ENCODE data around the gene ASRGL1. TPM values are rescaled to one million over a fixed set of nuclear protein-coding genes. Genes with fewer than 3 reads are reported as not detected.

The ASRGL1 gene
- total RNA-seq, 2 experiments from 2014 or later, result 9.2 to 10.2 TPM

GRCh38 chr11:62400760-62401159, 63.5 kb downstream of the ASRGL1 start:
- H3K9me2 ChIP-seq (ENCODE audit: insufficient read depth, low read length), result no peaks in the 10 kb centered on the region
- H3K36me3 ChIP-seq (ENCODE audit: insufficient read depth, low read length), result no peaks in the 10 kb centered on the region
- BruUV-seq (replicated peaks), result no TSS peak
- H3K4me2 ChIP-seq (ENCODE audit: low read length), result no peak overlapping the region
- TF ChIP-seq, protein P1, sequence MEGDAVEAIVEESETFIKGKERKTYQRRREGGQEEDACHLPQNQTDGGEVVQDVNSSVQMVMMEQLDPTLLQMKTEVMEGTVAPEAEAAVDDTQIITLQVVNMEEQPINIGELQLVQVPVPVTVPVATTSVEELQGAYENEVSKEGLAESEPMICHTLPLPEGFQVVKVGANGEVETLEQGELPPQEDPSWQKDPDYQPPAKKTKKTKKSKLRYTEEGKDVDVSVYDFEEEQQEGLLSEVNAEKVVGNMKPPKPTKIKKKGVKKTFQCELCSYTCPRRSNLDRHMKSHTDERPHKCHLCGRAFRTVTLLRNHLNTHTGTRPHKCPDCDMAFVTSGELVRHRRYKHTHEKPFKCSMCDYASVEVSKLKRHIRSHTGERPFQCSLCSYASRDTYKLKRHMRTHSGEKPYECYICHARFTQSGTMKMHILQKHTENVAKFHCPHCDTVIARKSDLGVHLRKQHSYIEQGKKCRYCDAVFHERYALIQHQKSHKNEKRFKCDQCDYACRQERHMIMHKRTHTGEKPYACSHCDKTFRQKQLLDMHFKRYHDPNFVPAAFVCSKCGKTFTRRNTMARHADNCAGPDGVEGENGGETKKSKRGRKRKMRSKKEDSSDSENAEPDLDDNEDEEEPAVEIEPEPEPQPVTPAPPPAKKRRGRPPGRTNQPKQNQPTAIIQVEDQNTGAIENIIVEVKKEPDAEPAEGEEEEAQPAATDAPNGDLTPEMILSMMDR (conservative IDR thresholded peaks at IDR 0.05; ENCODE audit: low read length), result no peak
- no peak for TF ChIP-seq EZH2phosphoT487 (IDR thresholded peaks at IDR 0.05; ENCODE audit: borderline replicate concordance, low read depth, low read length)
- DNase-seq (ENCODE audit: low spot score), result no peak
- CTCF ChIA-PET (ENCODE audit: unreplicated experiment), result no interaction called here
- H3K27ac ChIP-seq (ENCODE audit: low read depth, low read length, poor library complexity, severe bottlenecking), result no peak overlapping the region
- H3K4me1 ChIP-seq (ENCODE audit: insufficient read depth, low read length, poor library complexity, severe bottlenecking), result no peaks in the 10 kb centered on the region
- H3K9me3 ChIP-seq (ENCODE audit: low read length), result no peaks in the 10 kb centered on the region
- intact Hi-C loops (cut with micrococcal nuclease; ENCODE audit: unreplicated experiment), result no loop called here
- H3K79me2 ChIP-seq (ENCODE audit: insufficient read depth, low read depth, low read length), result no peaks in the 10 kb centered on the region
- no peak overlapping the region for H2AFZ ChIP-seq (ENCODE audit: low read length)
- H3K4me3 ChIP-seq (ENCODE audit: low read depth, low read length, poor library complexity, severe bottlenecking), result no peak overlapping the region
- H4K20me1 ChIP-seq (ENCODE audit: insufficient read depth, low read length), result no peaks in the 10 kb centered on the region
- POLR2A ChIA-PET, result no interaction called here

DNA sequence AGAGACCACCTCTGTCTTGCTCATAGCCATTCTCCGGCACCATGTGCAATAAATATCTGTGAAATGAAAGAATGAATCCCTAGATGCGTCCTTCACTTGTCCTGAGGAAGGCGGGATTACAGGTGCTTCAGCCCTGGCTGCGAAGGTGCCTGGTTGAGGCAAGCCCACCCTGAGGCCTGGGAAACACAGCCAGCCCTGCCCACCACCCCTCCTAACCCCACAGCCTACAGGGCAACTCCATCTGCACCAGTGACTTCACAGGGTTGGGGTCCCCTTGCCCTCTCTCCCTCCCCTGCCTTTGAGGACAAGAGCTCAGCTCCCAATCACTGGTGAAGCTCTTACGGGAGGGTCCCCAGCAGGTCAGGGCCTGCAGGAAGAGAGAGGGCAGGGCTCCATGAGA, 64.1 kb downstream of the ASRGL1 start:
- H3K27ac ChIP-seq (ENCODE audit: low read depth, low read length, poor library complexity, severe bottlenecking), result no peak overlapping the region
- BruUV-seq (replicated peaks), result no TSS peak
- no peaks in the 10 kb centered on the region for H3K4me1 ChIP-seq (ENCODE audit: insufficient read depth, low read length, poor library complexity, severe bottlenecking)
- no peaks in the 10 kb centered on the region for H3K9me3 ChIP-seq (ENCODE audit: low read length)
- no peak overlapping the region for H2AFZ ChIP-seq (ENCODE audit: low read length)
- H3K4me3 ChIP-seq (ENCODE audit: low read depth, low read length, poor library complexity, severe bottlenecking), result no peak overlapping the region
- no peaks in the 10 kb centered on the region for H3K36me3 ChIP-seq (ENCODE audit: insufficient read depth, low read length)
- no peaks in the 10 kb centered on the region for H3K9me2 ChIP-seq (ENCODE audit: insufficient read depth, low read length)
- no peak overlapping the region for H3K4me2 ChIP-seq (ENCODE audit: low read length)
- no peaks in the 10 kb centered on the region for H4K20me1 ChIP-seq (ENCODE audit: insufficient read depth, low read length)
- H3K79me2 ChIP-seq (ENCODE audit: insufficient read depth, low read depth, low read length), result no peaks in the 10 kb centered on the region
- no peak for TF ChIP-seq EZH2phosphoT487 (IDR thresholded peaks at IDR 0.05; ENCODE audit: borderline replicate concordance, low read depth, low read length)
- TF ChIP-seq, protein P1 (conservative IDR thresholded peaks at IDR 0.05; ENCODE audit: low read length), result no peak
- ChIA-PET CTCF (ENCODE audit: unreplicated experiment) (no interaction called here), POLR2A (no interaction called here)
- DNase-seq (ENCODE audit: low spot score), result no peak
- intact Hi-C loops (cut with micrococcal nuclease; ENCODE audit: unreplicated experiment), result no loop called here

- Histone ChIP-seq H3K4me1 (ENCODE audit: insufficient read depth, low read length, poor library complexity, severe bottlenecking) (no peaks in the 10 kb centered on the region), H4K20me1 (ENCODE audit: insufficient read depth, low read length) (no peaks in the 10 kb centered on the region), H3K36me3 (ENCODE audit: insufficient read depth, low read length) (no peaks in the 10 kb centered on the region), H3K27ac (ENCODE audit: low read depth, low read length, poor library complexity, severe bottlenecking) (no peak overlapping the region), H3K4me2 (ENCODE audit: low read length) (no peak overlapping the region), H3K9me3 (ENCODE audit: low read length) (no peaks in the 10 kb centered on the region), H3K79me2 (ENCODE audit: insufficient read depth, low read depth, low read length) (no peaks in the 10 kb centered on the region), H2AFZ (ENCODE audit: low read length) (no peak overlapping the region), H3K4me3 (ENCODE audit: low read depth, low read length, poor library complexity, severe bottlenecking) (no peak overlapping the region), H3K9me2 (ENCODE audit: insufficient read depth, low read length) (no peaks in the 10 kb centered on the region)
- no TSS peak for BruUV-seq (replicated peaks)
- intact Hi-C loops (cut with micrococcal nuclease; ENCODE audit: unreplicated experiment), result no loop called here
- no peak for DNase-seq (ENCODE audit: low spot score)
- TF ChIP-seq, protein P1 (conservative IDR thresholded peaks at IDR 0.05; ENCODE audit: low read length), result no peak
- no peak for TF ChIP-seq EZH2phosphoT487 (IDR thresholded peaks at IDR 0.05; ENCODE audit: borderline replicate concordance, low read depth, low read length)
- ChIA-PET CTCF (ENCODE audit: unreplicated experiment) (no interaction called here), POLR2A (no interaction called here)
These were observed 64.6 kb downstream of the ASRGL1 start for GRCh38 chr11:62401811-62402210.

Measured in OCI-LY7 (cell line).